SHP77 treated with DMSO at 0.1 percent for 48 hours (cell line): Measurements from ENCODE around the gene ARHGAP26.
A peak's percentile ranks its signal among the peaks of the same experiment; 100 is the strongest.

Experiments
- DNase-seq: peaks from one replicate; lab custom pipeline; 2025; lab: John Stamatoyannopoulos, UW

The ARHGAP26 gene

DNA sequence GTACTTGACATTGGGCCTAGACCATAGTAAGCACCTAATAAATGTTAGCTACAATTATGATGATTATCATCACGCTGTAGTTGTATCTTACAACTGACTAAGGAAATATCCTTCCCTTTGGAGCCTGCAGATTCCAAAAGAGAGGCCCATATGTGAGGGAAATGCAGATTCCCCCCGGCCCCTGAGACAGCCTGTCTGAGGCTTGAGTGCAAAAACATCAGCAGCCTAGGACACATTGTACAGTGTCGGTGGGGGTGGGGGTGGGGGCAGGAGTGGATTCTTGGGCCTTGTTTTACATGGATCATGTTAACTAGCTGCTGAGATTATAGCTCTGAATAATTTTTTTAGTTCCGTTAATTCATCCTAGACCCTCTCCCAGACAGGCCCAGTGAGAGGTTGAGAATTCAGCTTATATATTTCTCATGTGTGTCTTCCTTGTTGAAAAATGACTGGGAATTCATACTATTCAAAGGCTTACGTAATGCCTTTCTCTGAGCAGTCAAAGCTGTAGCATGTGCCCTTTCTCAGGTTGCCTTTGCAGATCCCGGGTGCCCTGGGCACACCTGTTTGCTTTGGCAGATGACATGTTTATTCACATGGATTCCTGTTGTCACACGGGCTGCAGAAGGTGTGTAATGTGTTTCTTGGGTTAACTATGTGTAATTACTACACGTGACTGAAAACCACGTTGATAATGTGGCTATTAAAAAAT, 370.5 kb downstream of the ARHGAP26 start:
- DNase-seq: peak; percentile 98

- DNase-seq: no peak
Observed at GRCh38 chr5:143141652-143142051, 371.5 kb downstream of the ARHGAP26 start.

DNA sequence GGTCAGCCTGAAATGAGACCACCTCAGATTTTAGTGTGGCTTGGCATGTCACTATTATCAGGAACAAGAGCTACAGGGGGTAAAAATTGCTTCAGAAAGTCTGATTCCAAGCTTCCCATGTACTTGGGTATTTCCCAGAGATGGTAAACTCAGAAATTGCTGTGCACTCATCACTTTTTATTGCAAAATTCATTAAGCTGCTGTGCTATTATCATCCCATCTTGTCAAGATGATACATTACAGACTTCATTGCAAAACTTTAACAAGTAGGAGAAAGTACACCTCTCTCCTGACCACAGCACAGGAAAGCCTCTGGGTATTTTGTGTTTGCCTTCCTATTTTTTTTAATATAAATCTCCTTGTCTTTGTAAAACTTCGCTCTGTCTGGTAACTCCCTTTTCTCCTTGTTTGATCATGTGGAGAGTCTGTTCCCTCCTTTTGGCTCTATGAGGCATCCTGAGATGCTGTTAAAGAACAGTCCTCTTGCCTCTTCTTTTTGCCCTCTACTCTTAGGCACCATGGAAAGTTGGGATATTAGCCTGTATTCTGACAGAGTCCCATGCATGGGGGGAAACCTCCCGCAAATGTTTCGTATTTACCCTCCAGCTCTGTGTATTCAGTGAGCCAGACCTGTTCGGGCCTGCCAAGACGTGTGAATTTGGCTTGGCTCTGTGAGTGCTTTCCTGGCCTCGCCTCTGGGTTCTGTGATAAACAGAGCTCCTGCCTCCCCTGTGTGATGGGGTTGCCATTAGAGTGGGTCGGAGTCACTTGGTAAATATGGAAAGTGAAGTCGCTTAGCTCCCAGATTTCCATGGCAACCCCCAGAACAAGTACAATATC, 372.6 kb downstream of the ARHGAP26 start:
- DNase-seq: peak; percentile 83

DNA sequence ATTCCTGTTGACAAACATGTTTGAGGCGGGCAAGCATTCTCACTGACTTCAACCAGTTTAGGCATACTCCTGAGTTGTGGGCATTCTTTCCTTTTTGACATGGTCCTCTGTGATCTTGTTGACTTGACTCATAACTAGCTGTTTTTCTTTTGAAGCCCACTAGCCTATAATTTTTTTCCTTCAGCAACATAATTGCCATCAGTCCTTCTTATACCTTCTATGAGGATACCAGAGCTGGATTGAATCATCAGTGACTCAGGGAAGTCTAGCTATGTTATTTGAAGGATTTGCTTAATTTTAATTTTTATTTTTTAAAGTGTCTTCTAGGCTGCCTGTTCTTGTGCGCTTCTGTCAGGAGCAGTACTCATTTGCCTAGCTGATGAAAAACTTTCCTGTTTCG, 373.8 kb downstream of the ARHGAP26 start:
- no peak for DNase-seq

- DNase-seq: no peak
Observed at GRCh38 chr5:143145243-143146160, 375.3 kb downstream of the ARHGAP26 start.

DNA sequence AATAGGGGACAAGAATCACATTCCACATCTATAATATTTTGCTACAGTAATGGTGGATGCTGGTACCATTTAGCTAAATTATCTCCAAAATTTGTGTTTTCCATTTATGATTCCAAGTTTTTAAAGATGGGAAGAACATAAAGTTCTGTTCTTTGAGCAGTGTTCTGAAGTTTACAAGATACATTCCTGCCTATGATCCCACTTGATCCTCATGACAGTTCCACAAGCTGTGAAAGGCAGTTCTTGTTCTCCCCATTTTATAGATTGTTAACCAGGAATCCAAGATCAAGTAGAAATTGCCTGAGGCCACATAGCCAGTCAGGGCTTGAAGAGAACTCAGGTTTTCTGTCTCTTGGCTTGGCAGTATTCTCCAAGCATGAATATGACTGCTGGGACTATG, 376.0 kb downstream of the ARHGAP26 start:
- DNase-seq: no peak

- DNase-seq: no peak
Observed at GRCh38 chr5:143147383-143147782, 377.2 kb downstream of the ARHGAP26 start.

DNA sequence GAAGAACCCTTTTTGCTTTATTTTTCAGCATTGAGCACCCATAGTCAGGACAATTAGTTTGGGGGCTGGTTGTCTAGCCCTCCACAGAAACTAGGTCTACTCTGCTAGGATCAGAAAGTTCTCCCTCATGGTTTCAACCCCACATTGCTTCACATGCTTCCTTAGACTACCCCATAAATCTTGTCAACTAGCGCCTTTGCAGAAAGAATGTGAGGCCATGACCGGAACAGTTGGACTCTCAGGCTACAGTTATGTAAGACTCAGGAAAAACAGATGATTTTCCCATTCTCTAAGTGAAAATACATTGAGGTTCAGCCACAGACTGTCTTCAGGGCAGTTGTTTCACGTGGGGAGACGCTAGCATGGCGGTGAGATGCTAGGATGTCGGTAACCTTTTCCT, 377.7 kb downstream of the ARHGAP26 start:
- DNase-seq: no peak

GRCh38 chr5:143148771-143149170, 378.6 kb downstream of the ARHGAP26 start:
- DNase-seq: no peak

GRCh38 chr5:143149759-143150158, 379.6 kb downstream of the ARHGAP26 start:
- DNase-seq: no peak

DNA sequence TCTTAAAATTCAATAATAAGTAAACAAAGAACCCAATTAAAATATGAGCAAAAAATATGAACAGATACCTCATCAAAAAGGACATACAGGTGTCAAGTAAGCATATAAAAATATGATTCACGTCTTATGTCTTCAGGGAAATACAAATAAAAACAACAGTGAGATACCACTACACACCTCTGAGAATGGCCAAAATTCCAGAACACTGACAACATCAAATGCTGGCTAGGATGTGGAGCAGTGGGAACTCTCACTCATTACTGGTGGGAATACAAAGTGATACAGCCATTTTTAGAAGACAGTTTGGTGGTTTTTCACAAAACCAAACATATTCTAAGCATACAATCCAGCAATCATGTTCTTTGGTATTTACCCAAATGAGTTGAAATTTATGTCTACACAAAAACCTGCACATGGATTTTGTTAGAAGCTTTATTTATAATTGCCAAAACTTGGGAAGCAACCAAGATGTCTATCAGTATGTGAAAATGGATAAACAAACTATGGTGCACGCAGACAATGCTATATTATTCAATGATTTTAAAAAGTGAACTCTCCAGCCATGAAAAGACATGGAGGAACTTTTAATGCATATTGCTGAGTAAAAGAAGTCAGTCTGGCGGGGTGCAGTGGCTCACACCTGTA, 381.0 kb downstream of the ARHGAP26 start:
- DNase-seq: no peak

- no peak for DNase-seq
Observed at GRCh38 chr5:143152445-143152844, 382.3 kb downstream of the ARHGAP26 start.

DNA sequence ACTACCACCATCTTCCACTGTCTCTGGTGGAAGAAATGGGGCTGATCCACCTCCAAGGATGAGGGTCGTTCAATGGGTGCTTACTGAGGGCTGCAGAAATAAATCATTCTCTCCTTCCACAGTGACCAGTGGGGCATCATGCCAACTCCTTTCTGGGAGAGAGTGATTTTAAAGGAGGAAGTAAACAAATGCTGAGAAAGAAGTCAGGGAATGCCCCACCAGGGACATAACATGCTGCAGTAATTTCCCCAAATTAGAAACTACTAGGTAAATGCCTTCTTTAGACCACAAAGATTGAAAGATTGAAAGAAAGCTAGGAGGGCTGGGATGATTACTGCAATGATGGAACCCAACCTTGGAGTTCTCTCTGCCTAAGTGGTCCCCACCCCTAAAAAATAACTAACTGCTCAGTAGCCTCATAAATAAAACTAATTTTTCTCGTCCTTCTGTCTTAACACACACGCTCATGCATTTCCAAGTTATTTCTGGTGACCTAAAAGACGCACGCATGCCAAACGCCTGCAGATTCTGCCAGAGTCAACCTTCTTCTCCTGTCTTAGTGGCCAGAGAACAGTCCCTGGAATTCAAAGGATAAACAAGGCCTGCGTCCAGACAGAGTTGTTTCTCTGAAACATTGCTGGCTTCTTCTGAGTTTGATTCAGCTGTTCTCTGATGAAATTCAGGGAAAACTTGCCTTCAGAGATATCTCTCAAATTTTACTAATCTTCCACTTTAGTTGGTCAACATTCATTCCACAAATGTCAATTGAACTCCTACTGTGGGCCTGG, 383.3 kb downstream of the ARHGAP26 start:
- DNase-seq: no peak

- DNase-seq: no peak
Observed at GRCh38 chr5:143154510-143155370, 384.6 kb downstream of the ARHGAP26 start.

- DNase-seq: no peak
Observed at GRCh38 chr5:143155455-143155854, 385.3 kb downstream of the ARHGAP26 start.

DNA sequence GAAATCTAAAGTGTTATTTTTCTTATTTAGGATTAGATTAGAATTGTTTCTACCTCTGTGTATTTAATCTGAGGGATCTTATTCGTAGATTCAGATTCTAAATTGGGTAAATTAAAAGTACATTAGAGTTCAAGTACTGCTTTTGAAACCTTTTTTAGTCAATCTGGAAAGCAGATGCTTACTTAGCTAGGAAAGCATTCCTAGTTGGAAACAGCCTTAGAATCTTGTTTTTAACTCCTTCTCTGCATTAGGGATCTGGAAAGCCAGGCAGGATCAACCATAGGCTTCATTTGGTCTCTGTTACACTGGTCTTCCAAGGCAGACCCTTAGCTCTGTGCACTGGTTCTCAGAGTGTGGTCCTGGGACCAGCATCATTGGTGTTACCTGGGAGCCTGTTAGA, 385.9 kb downstream of the ARHGAP26 start:
- DNase-seq: no peak

DNA sequence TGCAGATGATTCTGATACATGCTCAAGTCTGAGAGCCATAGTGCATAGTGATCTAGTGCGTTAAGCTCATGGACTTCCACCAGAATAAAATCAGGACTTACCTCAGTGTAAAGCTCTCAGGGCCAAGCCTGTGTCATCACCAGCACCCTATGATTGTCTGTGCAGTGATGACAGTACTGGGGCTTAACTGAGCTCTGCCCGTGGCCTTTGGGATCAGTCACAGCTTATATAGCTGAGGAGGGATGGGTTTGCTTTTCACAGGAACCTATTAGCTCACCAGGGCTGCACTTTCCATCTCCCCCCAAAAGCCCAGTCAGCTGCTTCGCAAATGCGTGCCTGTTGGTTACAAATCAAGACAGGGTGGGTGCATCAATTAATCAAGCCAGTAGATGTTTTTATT, 386.4 kb downstream of the ARHGAP26 start:
- no peak for DNase-seq

GRCh38 chr5:143159031-143159430, 388.9 kb downstream of the ARHGAP26 start:
- no peak for DNase-seq

- DNase-seq: no peak
Observed at GRCh38 chr5:143161885-143162540, 391.8 kb downstream of the ARHGAP26 start.

- no peak for DNase-seq
Observed at GRCh38 chr5:143162810-143163209, 392.6 kb downstream of the ARHGAP26 start.
